Measurements from ENCODE around the gene FAM200B. TPM values are rescaled to one million over a fixed set of nuclear protein-coding genes. Genes with fewer than 3 reads are reported as not detected.
A peak's percentile ranks its signal among the peaks of the same experiment; 100 is the strongest.

Gene FAM200B
- total and polyA plus RNA-seq, 8 donors = 18.7 to 86.1 (median 37.8) TPM

- H3K4me1 ChIP-seq = peaks cover 33 to 94% (median 61%) of the 10 kb centered on the region in 4 donors
- TF ChIP-seq CTCF (IDR thresholded peaks at IDR 0.05) (no peak), POLR2AphosphoS5 (IDR thresholded peaks at IDR 0.05) (no peak), POLR2A (IDR thresholded peaks at IDR 0.05) (no peak), EP300 (IDR thresholded peaks at IDR 0.05) (no peak)
- DNase-seq = no peak
- H3K36me3 ChIP-seq = no peaks in the 10 kb centered on the region
- intact Hi-C loops (cut with DNase I; ENCODE audit: low total_unique reads) = no loop called here
- no peaks in the 10 kb centered on the region for H3K27me3 ChIP-seq
- H3K27ac ChIP-seq = no peak overlapping the region
- no peaks in the 10 kb centered on the region for H3K9me3 ChIP-seq
- WGBS, 5 donors = 46 to 60% (median 55%) methylated on average over 2 of the region's 2 CpGs
- no peak overlapping the region for H3K4me3 ChIP-seq
These were observed 33.0 kb upstream of the FAM200B start for GRCh38 chr4:15648600-15648999.

- intact Hi-C loops (cut with DNase I; ENCODE audit: low total_unique reads) = no loop called here
- DNase-seq = peak in 1 of 2 donors; percentile 80
- H3K4me1 ChIP-seq = peaks cover 33 to 86% (median 63%) of the 10 kb centered on the region in 4 donors
- no peaks in the 10 kb centered on the region for H3K27me3 ChIP-seq
- no peaks in the 10 kb centered on the region for H3K36me3 ChIP-seq
- peak in 2 of 3 donors; percentile 50 to 54 for TF ChIP-seq POLR2AphosphoS5 (IDR thresholded peaks at IDR 0.05)
- TF ChIP-seq EP300 (IDR thresholded peaks at IDR 0.05) = no peak
- TF ChIP-seq CTCF (IDR thresholded peaks at IDR 0.05) = peak in 5 of 7 experiments; percentile 33 to 61 (median 55)
- TF ChIP-seq POLR2A (IDR thresholded peaks at IDR 0.05) = no peak
- H3K9me3 ChIP-seq = no peaks in the 10 kb centered on the region
- 12 to 31% (median 16%) methylated on average over 5 of the region's 5 CpGs for WGBS, 5 donors
- peak overlapping the region in 1 of 4 donors; percentile 8 for H3K4me3 ChIP-seq
- H3K27ac ChIP-seq = peak overlapping the region in 3 of 5 donors; percentile 24 to 98 (median 94)
These were observed 31.6 kb upstream of the FAM200B start for GRCh38 chr4:15649914-15650545.

GRCh38 chr4:15651676-15652075 is 30.0 kb upstream of the FAM200B start:
- H3K27me3 ChIP-seq = no peaks in the 10 kb centered on the region
- intact Hi-C loops (cut with DNase I; ENCODE audit: low total_unique reads) = no loop called here
- peak overlapping the region in 1 of 4 donors; percentile 79 for H3K4me3 ChIP-seq
- peaks cover 40 to 81% (median 60%) of the 10 kb centered on the region in 4 donors for H3K4me1 ChIP-seq
- H3K27ac ChIP-seq = peak overlapping the region in 4 of 5 donors; percentile 94 to 100 (median 98)
- no peaks in the 10 kb centered on the region for H3K36me3 ChIP-seq
- DNase-seq = peak in 1 of 2 donors; percentile 33
- H3K9me3 ChIP-seq = no peaks in the 10 kb centered on the region
- WGBS, 5 donors = 20 to 36% (median 34%) methylated on average over 2 of the region's 2 CpGs
- TF ChIP-seq CTCF (IDR thresholded peaks at IDR 0.05) (no peak), POLR2AphosphoS5 (IDR thresholded peaks at IDR 0.05) (no peak), EP300 (IDR thresholded peaks at IDR 0.05) (no peak), POLR2A (IDR thresholded peaks at IDR 0.05) (no peak)

- peak overlapping the region in 1 of 4 donors; percentile 79 for H3K4me3 ChIP-seq
- no peaks in the 10 kb centered on the region for H3K9me3 ChIP-seq
- H3K27ac ChIP-seq = peak overlapping the region in 4 of 5 donors; percentile 94 to 100 (median 98)
- TF ChIP-seq CTCF (IDR thresholded peaks at IDR 0.05) = no peak
- no peak for TF ChIP-seq POLR2AphosphoS5 (IDR thresholded peaks at IDR 0.05)
- no peak for TF ChIP-seq POLR2A (IDR thresholded peaks at IDR 0.05)
- no peak for TF ChIP-seq EP300 (IDR thresholded peaks at IDR 0.05)
- WGBS, 5 donors = 67 to 80% (median 70%) methylated on average over 1 of the region's 1 CpG
- no peak for DNase-seq
- H3K4me1 ChIP-seq = peaks cover 40 to 84% (median 59%) of the 10 kb centered on the region in 4 donors
- H3K27me3 ChIP-seq = no peaks in the 10 kb centered on the region
- H3K36me3 ChIP-seq = no peaks in the 10 kb centered on the region
- intact Hi-C loops (cut with DNase I; ENCODE audit: low total_unique reads) = no loop called here
These were observed 29.4 kb upstream of the FAM200B start for GRCh38 chr4:15652191-15652590.
